HepG2 (cell line): Measurements from ENCODE around the gene RAI14. TPM values are rescaled to one million over a fixed set of nuclear protein-coding genes. Genes with fewer than 3 reads are reported as not detected.
A peak's percentile ranks its signal among the peaks of the same experiment; 100 is the strongest.

ENCODE experiments used
- ATAC-seq: fragments of 200-7000 bp; cut with Tn5 transposase; 3 replicates; pipeline ENCODE4 v1.9.1; 2020; ENCODE audit warnings: mild to moderate bottlenecking, moderate library complexity
- BruUV-seq: library from RNA; stranded (reverse); fragments of 400-500 nt; replicated peaks from 2 replicates; lab custom pipeline; 2021; lab: Mats Ljungman, UMichigan
- CTCF ChIA-PET: fragments of 300-600 bp; formaldehyde crosslinking; extraction: SDS; loops from one replicate; lab custom pipeline; 2021; ENCODE audit warnings: low total read pairs, inconsistent platforms, low intra/inter-chr PET ratio; lab: Yijun Ruan, JAX
- POLR2A ChIA-PET: fragments of 350-600 bp; sonication (Branson Sonifier 250); formaldehyde crosslinking; loops from one replicate; lab custom pipeline; 2020; ENCODE audit warnings: antibody characterized with exemption, inconsistent platforms; lab: Yijun Ruan, JAX
- DNase-seq: peaks from one replicate; pipeline ENCODE4 v3.0.0-alpha.2; 2015; ENCODE audit warnings: low spot score
- FAIRE-seq: peaks from 3 replicates; lab custom pipeline; 2011; peaks lifted over from hg19 to GRCh38; lab: Jason Lieb, UNC
- H2AFZ ChIP-seq: one replicate; pipeline ENCODE4 v1.6.1; 2011; ENCODE audit warnings: low read length, inconsistent platforms
- H3K27ac ChIP-seq: fragments of 300-600 bp; 3 replicates; pipeline ENCODE4 v1.8.0; 2011; ENCODE audit warnings: mixed run types, mild to moderate bottlenecking, mixed read lengths, low read length, inconsistent platforms; ENCODE audit not compliant: insufficient read depth; ENCODE audit errors: extremely low read length
- H3K27me3 ChIP-seq, 2 experiments: fragments of 200-600 bp in 1 of 2; 2 replicates in 1 of 2; 3 replicates in 1 of 2; pipeline versions ENCODE4 v1.6.0 to v1.8.0; 2011; ENCODE audit warnings: low read length in 2 of 2, mild to moderate bottlenecking in 2 of 2, moderate library complexity in 2 of 2, inconsistent platforms in 1 of 2; ENCODE audit not compliant: insufficient read depth in 2 of 2, control insufficient read depth in 1 of 2
- H3K36me3 ChIP-seq, 2 experiments: fragments of 200-600 bp in 1 of 2; replicated peaks in 1 of 2; 2 replicates in 1 of 2; 3 replicates in 1 of 2; pipeline versions ENCODE4 v1.5.1 to v1.8.0; 2011; ENCODE audit warnings: low read length in 2 of 2, inconsistent platforms in 1 of 2; ENCODE audit not compliant: insufficient read depth in 2 of 2, control insufficient read depth in 1 of 2
- H3K4me1 ChIP-seq: 2 replicates; pipeline ENCODE4 v1.5.1; 2012; ENCODE audit warnings: low read length, inconsistent platforms; ENCODE audit not compliant: insufficient read depth
- H3K4me2 ChIP-seq: 2 replicates; pipeline ENCODE4 v1.6.0; 2011; ENCODE audit warnings: low read depth, low read length, inconsistent platforms
- H3K4me3 ChIP-seq, 3 experiments: fragments of 200-600 bp in 1 of 3; sonication (generic), shearing (Covaris generic) in 1 of 3; replicated peaks in 1 of 3; 2 replicates each; pipeline ENCODE4 v1.5.1; 2011 to 2016; ENCODE audit warnings: low read length in 3 of 3, inconsistent platforms in 2 of 3, low read depth in 2 of 3, mild to moderate bottlenecking in 2 of 3, control low read depth in 1 of 3, mixed read lengths in 1 of 3; ENCODE audit not compliant: insufficient read depth in 1 of 3
- H3K79me2 ChIP-seq: one replicate; pipeline ENCODE4 v1.6.1; 2011; ENCODE audit warnings: low read length, inconsistent platforms; ENCODE audit not compliant: insufficient read depth
- H3K9ac ChIP-seq: 2 replicates; pipeline ENCODE4 v1.6.0; 2011; ENCODE audit warnings: mild to moderate bottlenecking, low read depth, low read length, inconsistent platforms; ENCODE audit not compliant: insufficient read depth
- H3K9me3 ChIP-seq: 2 replicates; pipeline ENCODE4 v1.5.1; 2012; ENCODE audit warnings: mild to moderate bottlenecking, low read length
- H4K20me1 ChIP-seq: 2 replicates; pipeline ENCODE4 v1.6.0; 2011; ENCODE audit warnings: inconsistent platforms, mild to moderate bottlenecking, low read length, moderate library complexity; ENCODE audit not compliant: insufficient read depth
- HNRNPK ChIP-seq: fragments of 200-400 bp; formaldehyde crosslinking; IDR thresholded peaks from 2 replicates; pipeline ENCODE4 v1.6.1; 2018; ENCODE audit warnings: low read length, low read depth, moderate library complexity, mild to moderate bottlenecking; ENCODE audit not compliant: poor library complexity, severe bottlenecking
- PCBP1 ChIP-seq: fragments of 200-400 bp; formaldehyde crosslinking; IDR thresholded peaks from 2 replicates; pipeline ENCODE4 v1.6.1; 2017; ENCODE audit warnings: mild to moderate bottlenecking, low read depth, low read length, borderline replicate concordance
- RCOR2 ChIP-seq: IDR thresholded peaks from 2 replicates; pipeline ENCODE4 v1.6.1; 2016; ENCODE audit warnings: missing biosample characterization, missing genetic modification reagents
- RXRB ChIP-seq: IDR thresholded peaks from 2 replicates; pipeline ENCODE4 v1.6.1; 2016; ENCODE audit warnings: borderline replicate concordance, missing genetic modification reagents, missing compliant biosample characterization
- SRF ChIP-seq: IDR thresholded peaks from 2 replicates; pipeline ENCODE4 v1.6.1; 2011; ENCODE audit warnings: mild to moderate bottlenecking, low read depth, low read length, moderate library complexity
- SRSF1 ChIP-seq: fragments of 200-400 bp; formaldehyde crosslinking; optimal IDR thresholded peaks from 2 replicates; pipeline ENCODE3; 2017; ENCODE audit warnings: mild to moderate bottlenecking, low read depth, low read length, moderate library complexity
- TIGD3 ChIP-seq: sonication (generic); formaldehyde crosslinking; IDR thresholded peaks from 2 replicates; pipeline ENCODE4 v1.5.1; 2020; ENCODE audit warnings: mild to moderate bottlenecking, missing genetic modification reagents, borderline replicate concordance
- ZNF720 ChIP-seq: sonication (generic); formaldehyde crosslinking; IDR thresholded peaks from 2 replicates; pipeline ENCODE4 v1.4.0; 2020; ENCODE audit warnings: missing genetic modification reagents
- ZNF746 ChIP-seq: sonication (generic); formaldehyde crosslinking; IDR thresholded peaks from 2 replicates; pipeline ENCODE4 v1.8.0; 2022; ENCODE audit warnings: mild to moderate bottlenecking, missing genetic modification reagents
- WGBS: methylation state at CpG from one replicate; pipeline ENCODE4 v1.1.6; 2017; ENCODE audit warnings: low lambda C conversion rate; 5-methylcytosine and 5-hydroxymethylcytosine counted together
- in situ Hi-C: cut with HindIII; loops from 2 replicates; pipeline ENCODE4 v1.10.0; 2017; ENCODE audit warnings: low pct_unique_long_range_greater_than_20kb; ENCODE audit not compliant: extremely low pct_ligation_motif_present
- intact Hi-C: fragments of 100-400 bp; cut with micrococcal nuclease; formaldehyde crosslinking; loops from one replicate; pipeline ENCODE4 v1.10.0; 2022; ENCODE audit not compliant: unreplicated experiment
- polyA plus RNA-seq, 8 experiments: library from polyadenylated mRNA; depleted of rRNA in 3 of 8; stranded (reverse) in 7 of 8; unstranded in 1 of 8; fragments of >200 nt; fragmentation: Illumina TruSeq in 4 of 8; extraction: Trizol in 4 of 8; gene quantifications; 2 replicates each; pipeline versions ENCODE4 v1.2.1 to v1.2.3, GENCODE V29; 2011 to 2016; ENCODE audit warnings: low read depth in 4 of 8, missing spikeins in 1 of 8, mixed read lengths in 1 of 8; ENCODE audit not compliant: insufficient read depth in 1 of 8
- total RNA-seq, 5 experiments: library from RNA; depleted of rRNA; stranded (reverse); fragments of >200 nt; fragmentation: Illumina TruSeq; extraction: Trizol; gene quantifications; 2 replicates each; pipeline ENCODE4 v1.2.3, GENCODE V29; 2016; ENCODE audit warnings: low read depth in 1 of 5

RAI14 gene
- total and polyA plus RNA-seq, 2 of the 13 experiments (the other 11 are each of a cell fraction or from before 2014, with no cell fraction given), result 12.6 to 18.2 TPM

- TF ChIP-seq RCOR2 (no peak), SRSF1 (no peak), ZNF720 (CRISPR knock-in tag) (no peak), TIGD3 (no peak), SRF (no peak)
These were observed 39.3 kb downstream of the RAI14 start (continued) for GRCh38 chr5:34695275-34696027.

- 0 out of 2 replicates have a peak, but pooled peaks cover 6% of the 10 kb centered on the region for H3K4me1 ChIP-seq
- H3K4me2 ChIP-seq, result no peak overlapping the region
- in situ Hi-C loops (no loop called here), intact Hi-C loops (no loop called here)
- WGBS, result 96% methylated on average over 3 of the region's 3 CpGs
- no peak overlapping the region for H3K27ac ChIP-seq
- peak; percentile 83 for TF ChIP-seq PCBP1
- no peak for TF ChIP-seq ZNF746 (CRISPR knock-in tag)
- peak; percentile 98 for TF ChIP-seq HNRNPK
- TF ChIP-seq RXRB (CRISPR knock-in tag), result no peak
- H2AFZ ChIP-seq, result no peak overlapping the region
- H3K9ac ChIP-seq, result no peak overlapping the region
- no peaks in the 10 kb centered on the region for H3K27me3 ChIP-seq
- no peaks in the 10 kb centered on the region for H4K20me1 ChIP-seq
- H3K36me3 ChIP-seq, result no peaks in the 10 kb centered on the region
- no peak for ATAC-seq
- no peaks in the 10 kb centered on the region for H3K79me2 ChIP-seq
- FAIRE-seq, result no peak
- ChIA-PET POLR2A (no interaction called here), CTCF (no interaction called here)
- no peaks in the 10 kb centered on the region for H3K9me3 ChIP-seq
- DNase-seq, result no peak
- BruUV-seq, result no TSS peak
- H3K4me3 ChIP-seq, result no peak overlapping the region
These were observed 41.4 kb downstream of the RAI14 start for GRCh38 chr5:34697308-34698108.
